ENCODE results near the gene GALR1.
"Not testable (repeated sequence)": the region's sequence is repeated elsewhere in the genome, so short reads cannot be mapped to it uniquely, and the experiment has no call there.

The GALR1 gene

GRCh38 chr18:77250926-77251729 lies 1.5 kb downstream of the GALR1 start:
- DNase-seq, result no peak

GRCh38 chr18:77251730-77252050 lies 2.0 kb downstream of the GALR1 start:
- DNase-seq, result no peak

- DNase-seq, result no peak
These were observed 5.2 kb downstream of the GALR1 start for GRCh38 chr18:77254711-77255405.

GRCh38 chr18:77255426-77256105 lies 5.9 kb downstream of the GALR1 start:
- no peak for DNase-seq

GRCh38 chr18:77262643-77263465 lies 13.2 kb downstream of the GALR1 start:
- no peak for DNase-seq

- no peak for DNase-seq
These were observed 13.8 kb downstream of the GALR1 start for GRCh38 chr18:77263466-77263763.

- no peak for DNase-seq
These were observed 18.3 kb downstream of the GALR1 start for GRCh38 chr18:77267969-77268368.

- DNase-seq, result no peak
These were observed 18.8 kb downstream of the GALR1 start for GRCh38 chr18:77268456-77268855.

GRCh38 chr18:77271576-77272481 lies 22.2 kb downstream of the GALR1 start:
- DNase-seq, result no peak

- DNase-seq, result not testable (repeated sequence)
These were observed 41.2 kb downstream of the GALR1 start for GRCh38 chr18:77290841-77291240.

- no peak for DNase-seq
These were observed 48.5 kb downstream of the GALR1 start for GRCh38 chr18:77298172-77298571.

GRCh38 chr18:77299706-77300105 lies 50.1 kb downstream of the GALR1 start:
- no peak for DNase-seq

- DNase-seq, result no peak
These were observed 50.9 kb downstream of the GALR1 start for GRCh38 chr18:77300579-77300978.

GRCh38 chr18:77304268-77304667 lies 54.6 kb downstream of the GALR1 start:
- no peak for DNase-seq

GRCh38 chr18:77305676-77306075 lies 56.0 kb downstream of the GALR1 start:
- no peak for DNase-seq

GRCh38 chr18:77308216-77308615 lies 58.6 kb downstream of the GALR1 start:
- DNase-seq, result no peak

- DNase-seq, result no peak
These were observed 64.9 kb downstream of the GALR1 start for GRCh38 chr18:77314511-77314910.

- no peak for DNase-seq
These were observed 65.3 kb downstream of the GALR1 start for GRCh38 chr18:77314952-77315351.

GRCh38 chr18:77316008-77316407 lies 66.4 kb downstream of the GALR1 start:
- DNase-seq, result no peak

GRCh38 chr18:77316641-77317040 lies 67.0 kb downstream of the GALR1 start:
- no peak for DNase-seq

- DNase-seq, result no peak
These were observed 71.4 kb downstream of the GALR1 start for GRCh38 chr18:77320971-77321559.

Measured in stimulated activated CD4-positive, alpha-beta T cell treated with anti-CD3 and anti-CD28 coated beads, Interleukin-4, amount 100 ng/mL, for 1 hour (primary cell).